ENCODE measurements around the gene TOP1. TPM values are rescaled to one million over a fixed set of nuclear protein-coding genes. Genes with fewer than 3 reads are reported as not detected.

Gene TOP1
- total and polyA plus RNA-seq, 9 of the 15 experiments (the other 6 are each of a cell fraction or from before 2014, with no cell fraction given) = 26.4 to 127 (median 39.6) TPM

- Histone ChIP-seq H3K9me1 (ENCODE audit: control insufficient read depth, insufficient read depth, low read length) (no peaks in the 10 kb centered on the region), H3K4me3 (no peak overlapping the region), H3K4me1 (replicated peaks in 1 of 2; ENCODE audit: control insufficient read depth in 2 of 2, insufficient read depth in 2 of 2, low read length in 2 of 2) (peaks cover 25 to 36% of the 10 kb centered on the region in 2 experiments; a peak in 4 of 5 replicates), H3K79me2 (ENCODE audit: control insufficient read depth, insufficient read depth, low read length) (peaks cover 28% of the 10 kb centered on the region), H3K27me3 (ENCODE audit: control insufficient read depth in 2 of 2, insufficient read depth in 2 of 2, low read length in 2 of 2) (no peaks in the 10 kb centered on the region), H3K36me3 (ENCODE audit: control insufficient read depth, insufficient read depth, low read length) (peaks cover 7% of the 10 kb centered on the region; the same call in 1 of the 3 replicates), H4K20me1 (replicated peaks; ENCODE audit: control insufficient read depth, insufficient read depth, low read length) (no peaks in the 10 kb centered on the region; the same call in 1 of the 2 replicates), H3K27ac (ENCODE audit: extremely low read depth, low read depth, low read length) (no peak overlapping the region), H3K4me2 (ENCODE audit: insufficient read depth, low read length) (no peak overlapping the region), H3K9me3 (replicated peaks; ENCODE audit: control insufficient read depth, insufficient read depth, low read depth, low read length) (no peaks in the 10 kb centered on the region), H2AFZ (ENCODE audit: low read depth, low read length) (peak overlapping the region; percentile 50; the same call in 1 of the 2 replicates), H3K9ac (ENCODE audit: insufficient read depth in 1 of 2, low read depth in 2 of 2, low read length in 2 of 2) (no peak overlapping the region)
- ATAC-seq = peak; percentile 63
- BruUV-seq (replicated peaks) = no TSS peak
- ChIA-PET CTCF (ENCODE audit: low intra/inter-chr PET ratio) (interaction anchor here (0.6 kb wide), 1 partner anchor 97 kb away, joined by 3 read pairs; no protein-coding TSS in a partner anchor), POLR2A (interaction anchor here (0.6 to 1.7 kb wide), 4 partner anchors 14 to 914 kb away, joined by 3 to 7 read pairs (median 3); no protein-coding TSS in a partner anchor)
- peak; percentile 91 for FAIRE-seq
- DNase-seq (ENCODE audit: extremely low read depth in 1 of 4, low spot score in 3 of 4) = peak; percentile 64 to 80 (median 68)
- in situ Hi-C loops (cut with MboI) (no loop called here), intact Hi-C loops (cut with micrococcal nuclease) (loop anchor here (2.0 kb wide), 1 partner anchor 97 kb away; no protein-coding TSS in a partner anchor)
- 43% methylated on average over 13 of the region's 13 CpGs for WGBS (ENCODE audit: insufficient coverage, low coverage, missing lambda C conversion rate)
- TF ChIP-seq MTA3 (IDR thresholded peaks at IDR 0.05; ENCODE audit: borderline replicate concordance) (0 out of 2 replicates have a peak, but pooled peaks have one; percentile 30), CBX3 (IDR thresholded peaks at IDR 0.05; ENCODE audit: borderline replicate concordance in 1 of 2, low read length in 2 of 2) (peak in 1 of 2 experiments; percentile 23; a peak in 1 of 3 replicates), SRF (CRISPR knock-in tag; IDR thresholded peaks at IDR 0.05) (no peak), EHMT2 (IDR thresholded peaks at IDR 0.05) (no peak), ZFP91 (CRISPR knock-in tag; IDR thresholded peaks at IDR 0.05) (no peak), EGR1 (conservative IDR thresholded peaks at IDR 0.05) (peak; percentile 91), EZH2 (IDR thresholded peaks at IDR 0.05; ENCODE audit: borderline replicate concordance, low read depth, low read length) (no peak), IRF2 (CRISPR knock-in tag; IDR thresholded peaks at IDR 0.05) (no peak), ZNF143 (CRISPR knock-in tag; IDR thresholded peaks at IDR 0.05) (no peak), RBM39 (optimal IDR thresholded peaks at IDR 0.05; ENCODE audit: low read depth, low read length) (peak; percentile 63), RAD21 (CRISPR knock-in tag; conservative IDR thresholded peaks at IDR 0.05 in 1 of 2, IDR thresholded peaks at IDR 0.05 in 1 of 2) (peak; percentile 42 to 82), TSC22D4 (tag; IDR thresholded peaks at IDR 0.05) (no peak), TFAP4 (CRISPR knock-in tag; IDR thresholded peaks at IDR 0.05; ENCODE audit: borderline replicate concordance) (peak; percentile 36; the same call in 1 of the 2 replicates), ZNF282 (CRISPR knock-in tag; IDR thresholded peaks at IDR 0.05) (no peak), CHD2 (IDR thresholded peaks at IDR 0.05; ENCODE audit: low read depth, low read length) (no peak), SOX6 (IDR thresholded peaks at IDR 0.05) (no peak), ZNF668 (CRISPR knock-in tag; IDR thresholded peaks at IDR 0.05) (no peak), ZBTB7A (IDR thresholded peaks at IDR 0.05; ENCODE audit: borderline replicate concordance, control insufficient read depth, low read depth, low read length) (0 out of 2 replicates have a peak, but pooled peaks have one; percentile 37), XRCC5 (IDR thresholded peaks at IDR 0.05; ENCODE audit: low read depth, low read length) (peak; percentile 64; the same call in 1 of the 2 replicates), CREM (IDR thresholded peaks at IDR 0.05; ENCODE audit: low read depth) (peak; percentile 76), XRCC4 (IDR thresholded peaks at IDR 0.05; ENCODE audit: extremely low read depth, insufficient read depth, insufficient read length) (no peak)
Observed at GRCh38 chr20:41135187-41135887, 106.7 kb downstream of the TOP1 start.
